Activated CD4-positive, alpha-beta T cell treated with anti-CD3 and anti-CD28 coated beads, Interleukin-2, amount 50 U/mL, for 4 hours (primary cell): ENCODE measurements around the gene MRPS11.
"Not testable (repeated sequence)": the region's sequence is repeated elsewhere in the genome, so short reads cannot be mapped to it uniquely, and the experiment has no call there.

Experiments used
- DNase-seq, 2 experiments: peaks; one replicate each; pipeline ENCODE4 v3.0.0-alpha.2; 2020

Gene MRPS11

GRCh38 chr15:88497109-88497765 lies 29.7 kb downstream of the MRPS11 start:
- no peak for DNase-seq

- DNase-seq, result no peak
Observed at GRCh38 chr15:88498996-88499395, 31.5 kb downstream of the MRPS11 start.

GRCh38 chr15:88504445-88504844 lies 36.9 kb downstream of the MRPS11 start:
- no peak for DNase-seq

GRCh38 chr15:88505721-88506120 lies 38.2 kb downstream of the MRPS11 start:
- no peak for DNase-seq

- DNase-seq, result no peak
Observed at GRCh38 chr15:88506628-88507027, 39.1 kb downstream of the MRPS11 start.

GRCh38 chr15:88509321-88509720 lies 41.8 kb downstream of the MRPS11 start:
- no peak for DNase-seq

- DNase-seq, result no peak
Observed at GRCh38 chr15:88509964-88510363, 42.5 kb downstream of the MRPS11 start.

- DNase-seq, result no peak
Observed at GRCh38 chr15:88511161-88511560, 43.7 kb downstream of the MRPS11 start.

GRCh38 chr15:88512078-88512477 lies 44.6 kb downstream of the MRPS11 start:
- no peak for DNase-seq

- DNase-seq, result no peak
Observed at GRCh38 chr15:88512601-88513000, 45.1 kb downstream of the MRPS11 start.

GRCh38 chr15:88513195-88513594 lies 45.7 kb downstream of the MRPS11 start:
- no peak for DNase-seq

- DNase-seq, result no peak
Observed at GRCh38 chr15:88518903-88519302, 51.4 kb downstream of the MRPS11 start.

GRCh38 chr15:88524094-88524493 lies 56.6 kb downstream of the MRPS11 start:
- not testable (repeated sequence) for DNase-seq

- no peak for DNase-seq
Observed at GRCh38 chr15:88525418-88525817, 57.9 kb downstream of the MRPS11 start.

- no peak for DNase-seq
Observed at GRCh38 chr15:88526247-88526879, 58.9 kb downstream of the MRPS11 start.

GRCh38 chr15:88529021-88529630 lies 61.6 kb downstream of the MRPS11 start:
- no peak for DNase-seq
